SK-N-SH treated with all-trans-retinoic acid at 6 μM for 48 hours (cell line): ENCODE results near the gene VIP.

Source experiments
- CSDC2 ChIP-seq: fragments of 250-450 bp; sonication (Bioruptor Pico); IDR thresholded peaks from 2 replicates; pipeline ENCODE4 v1.5.0; 2020; ENCODE audit warnings: mild to moderate bottlenecking, moderate library complexity
- ESRRG ChIP-seq: fragments of 250-450 bp; sonication (Bioruptor Pico); IDR thresholded peaks from 2 replicates; pipeline ENCODE4 v1.6.1; 2021; ENCODE audit warnings: mild to moderate bottlenecking
- GLIS3 ChIP-seq: fragments of 250-450 bp; sonication (Bioruptor Pico); IDR thresholded peaks from 2 replicates; pipeline ENCODE4 v1.5.0; 2020; ENCODE audit warnings: mild to moderate bottlenecking, moderate library complexity
- ISL1 ChIP-seq: fragments of 250-450 bp; sonication (Bioruptor Pico); IDR thresholded peaks from 2 replicates; pipeline ENCODE4 v2.1.2; 2022; ENCODE audit warnings: mild to moderate bottlenecking, moderate library complexity
- PPARA ChIP-seq: fragments of 250-450 bp; sonication (Bioruptor Pico); IDR thresholded peaks from 2 replicates; pipeline ENCODE4 v1.5.0; 2020; ENCODE audit warnings: mild to moderate bottlenecking, borderline replicate concordance
- TOX ChIP-seq: fragments of 250-450 bp; sonication (Bioruptor Pico); IDR thresholded peaks from 2 replicates; pipeline ENCODE4 v1.8.0; 2021; ENCODE audit warnings: mild to moderate bottlenecking, moderate library complexity, borderline replicate concordance
- ZC3H10 ChIP-seq: fragments of 250-450 bp; sonication (Bioruptor Pico); IDR thresholded peaks from 2 replicates; pipeline ENCODE4 v1.5.1; 2021; ENCODE audit warnings: mild to moderate bottlenecking, moderate library complexity
- ZFP3 ChIP-seq: fragments of 250-450 bp; sonication (Bioruptor Pico); IDR thresholded peaks from 2 replicates; pipeline ENCODE4 v1.5.0; 2020; ENCODE audit warnings: mild to moderate bottlenecking, moderate library complexity
- ZNF70 ChIP-seq: fragments of 450-650 bp; formaldehyde crosslinking; IDR thresholded peaks from 2 replicates; pipeline ENCODE4 v1.5.0; 2020; ENCODE audit warnings: mild to moderate bottlenecking, moderate library complexity
- TF ChIP-seq, protein P1 (sequence below): fragments of 250-450 bp; sonication (Bioruptor Pico); IDR thresholded peaks from 2 replicates; pipeline ENCODE4 v1.8.0; 2020; ENCODE audit warnings: mild to moderate bottlenecking, moderate library complexity, borderline replicate concordance
- TF ChIP-seq, protein P2 (sequence below): fragments of 250-450 bp; sonication (Bioruptor Pico); IDR thresholded peaks from 2 replicates; pipeline ENCODE4 v1.5.1; 2021; ENCODE audit warnings: mild to moderate bottlenecking, moderate library complexity
- TF ChIP-seq, protein P3 (sequence below): fragments of 250-450 bp; sonication (Bioruptor Pico); IDR thresholded peaks from 2 replicates; pipeline ENCODE4 v1.5.1; 2020; ENCODE audit warnings: low read depth, mild to moderate bottlenecking, moderate library complexity
- TF ChIP-seq, protein P4 (sequence below): fragments of 250-450 bp; sonication (Bioruptor Pico); IDR thresholded peaks from 2 replicates; pipeline ENCODE4 v1.8.0; 2021; ENCODE audit warnings: low read depth, mild to moderate bottlenecking, moderate library complexity, borderline replicate concordance

DNA sequence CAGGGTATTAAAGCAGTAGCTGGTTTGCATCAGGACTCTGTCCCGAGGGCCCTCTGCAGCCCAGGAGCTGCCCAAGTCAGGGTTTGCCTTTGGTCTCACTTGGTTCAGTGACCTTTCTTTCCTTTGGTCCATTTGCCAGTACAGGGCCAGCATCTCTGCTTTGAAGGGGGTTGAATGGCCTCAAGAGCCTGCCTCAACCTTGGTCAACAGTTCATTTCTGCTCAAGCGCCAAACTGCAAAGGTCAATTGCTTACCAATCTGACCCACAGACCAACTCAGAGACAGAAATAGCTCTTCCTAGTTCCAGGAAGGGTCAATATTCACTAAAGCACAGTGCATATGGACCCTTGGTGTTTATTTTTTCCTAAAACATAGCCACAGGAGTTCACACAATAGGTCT lies 19.4 kb downstream of the VIP start:
- TF ChIP-seq, protein P1, sequence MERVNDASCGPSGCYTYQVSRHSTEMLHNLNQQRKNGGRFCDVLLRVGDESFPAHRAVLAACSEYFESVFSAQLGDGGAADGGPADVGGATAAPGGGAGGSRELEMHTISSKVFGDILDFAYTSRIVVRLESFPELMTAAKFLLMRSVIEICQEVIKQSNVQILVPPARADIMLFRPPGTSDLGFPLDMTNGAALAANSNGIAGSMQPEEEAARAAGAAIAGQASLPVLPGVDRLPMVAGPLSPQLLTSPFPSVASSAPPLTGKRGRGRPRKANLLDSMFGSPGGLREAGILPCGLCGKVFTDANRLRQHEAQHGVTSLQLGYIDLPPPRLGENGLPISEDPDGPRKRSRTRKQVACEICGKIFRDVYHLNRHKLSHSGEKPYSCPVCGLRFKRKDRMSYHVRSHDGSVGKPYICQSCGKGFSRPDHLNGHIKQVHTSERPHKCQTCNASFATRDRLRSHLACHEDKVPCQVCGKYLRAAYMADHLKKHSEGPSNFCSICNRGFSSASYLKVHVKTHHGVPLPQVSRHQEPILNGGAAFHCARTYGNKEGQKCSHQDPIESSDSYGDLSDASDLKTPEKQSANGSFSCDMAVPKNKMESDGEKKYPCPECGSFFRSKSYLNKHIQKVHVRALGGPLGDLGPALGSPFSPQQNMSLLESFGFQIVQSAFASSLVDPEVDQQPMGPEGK, result no peak
- TF ChIP-seq ESRRG (CRISPR knock-in tag) (no peak), ZNF70 (CRISPR knock-in tag) (no peak), ISL1 (CRISPR knock-in tag) (no peak), ZFP3 (CRISPR knock-in tag) (no peak), PPARA (CRISPR knock-in tag) (no peak), GLIS3 (no peak), CSDC2 (CRISPR knock-in tag) (no peak), TOX (CRISPR knock-in tag) (no peak), ZC3H10 (CRISPR knock-in tag) (no peak)
- TF ChIP-seq, protein P2, sequence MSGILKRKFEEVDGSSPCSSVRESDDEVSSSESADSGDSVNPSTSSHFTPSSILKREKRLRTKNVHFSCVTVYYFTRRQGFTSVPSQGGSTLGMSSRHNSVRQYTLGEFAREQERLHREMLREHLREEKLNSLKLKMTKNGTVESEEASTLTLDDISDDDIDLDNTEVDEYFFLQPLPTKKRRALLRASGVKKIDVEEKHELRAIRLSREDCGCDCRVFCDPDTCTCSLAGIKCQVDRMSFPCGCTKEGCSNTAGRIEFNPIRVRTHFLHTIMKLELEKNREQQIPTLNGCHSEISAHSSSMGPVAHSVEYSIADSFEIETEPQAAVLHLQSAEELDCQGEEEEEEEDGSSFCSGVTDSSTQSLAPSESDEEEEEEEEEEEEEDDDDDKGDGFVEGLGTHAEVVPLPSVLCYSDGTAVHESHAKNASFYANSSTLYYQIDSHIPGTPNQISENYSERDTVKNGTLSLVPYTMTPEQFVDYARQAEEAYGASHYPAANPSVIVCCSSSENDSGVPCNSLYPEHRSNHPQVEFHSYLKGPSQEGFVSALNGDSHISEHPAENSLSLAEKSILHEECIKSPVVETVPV (CRISPR knock-in tag), result no peak
- TF ChIP-seq, protein P3, sequence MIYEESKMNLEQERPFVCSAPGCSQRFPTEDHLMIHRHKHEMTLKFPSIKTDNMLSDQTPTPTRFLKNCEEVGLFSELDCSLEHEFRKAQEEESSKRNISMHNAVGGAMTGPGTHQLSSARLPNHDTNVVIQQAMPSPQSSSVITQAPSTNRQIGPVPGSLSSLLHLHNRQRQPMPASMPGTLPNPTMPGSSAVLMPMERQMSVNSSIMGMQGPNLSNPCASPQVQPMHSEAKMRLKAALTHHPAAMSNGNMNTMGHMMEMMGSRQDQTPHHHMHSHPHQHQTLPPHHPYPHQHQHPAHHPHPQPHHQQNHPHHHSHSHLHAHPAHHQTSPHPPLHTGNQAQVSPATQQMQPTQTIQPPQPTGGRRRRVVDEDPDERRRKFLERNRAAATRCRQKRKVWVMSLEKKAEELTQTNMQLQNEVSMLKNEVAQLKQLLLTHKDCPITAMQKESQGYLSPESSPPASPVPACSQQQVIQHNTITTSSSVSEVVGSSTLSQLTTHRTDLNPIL (CRISPR knock-in tag), result no peak
- TF ChIP-seq, protein P4, sequence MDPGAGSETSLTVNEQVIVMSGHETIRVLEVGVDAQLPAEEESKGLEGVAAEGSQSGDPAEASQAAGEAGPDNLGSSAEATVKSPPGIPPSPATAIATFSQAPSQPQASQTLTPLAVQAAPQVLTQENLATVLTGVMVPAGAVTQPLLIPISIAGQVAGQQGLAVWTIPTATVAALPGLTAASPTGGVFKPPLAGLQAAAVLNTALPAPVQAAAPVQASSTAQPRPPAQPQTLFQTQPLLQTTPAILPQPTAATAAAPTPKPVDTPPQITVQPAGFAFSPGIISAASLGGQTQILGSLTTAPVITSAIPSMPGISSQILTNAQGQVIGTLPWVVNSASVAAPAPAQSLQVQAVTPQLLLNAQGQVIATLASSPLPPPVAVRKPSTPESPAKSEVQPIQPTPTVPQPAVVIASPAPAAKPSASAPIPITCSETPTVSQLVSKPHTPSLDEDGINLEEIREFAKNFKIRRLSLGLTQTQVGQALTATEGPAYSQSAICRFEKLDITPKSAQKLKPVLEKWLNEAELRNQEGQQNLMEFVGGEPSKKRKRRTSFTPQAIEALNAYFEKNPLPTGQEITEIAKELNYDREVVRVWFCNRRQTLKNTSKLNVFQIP (CRISPR knock-in tag), result no peak
